RWPE1 (cell line): ENCODE data around the gene ADAMTSL3.
"Not testable (repeated sequence)": the region's sequence is repeated elsewhere in the genome, so short reads cannot be mapped to it uniquely, and the experiment has no call there.

Source experiments
- CTCF ChIA-PET: fragments of 350-600 bp; sonication (Branson Sonifier 250); formaldehyde crosslinking; extraction: SDS; loops from one replicate; lab custom pipeline; 2021; lab: Yijun Ruan, JAX
- POLR2A ChIA-PET: fragments of 400-600 bp; formaldehyde crosslinking; extraction: SDS; loops from one replicate; lab custom pipeline; 2020; ENCODE audit warnings: antibody characterized with exemption; ENCODE audit not compliant: low non-redundant PET; lab: Yijun Ruan, JAX
- DNase-seq: peaks from one replicate; pipeline ENCODE4 v3.0.0; 2012; ENCODE audit warnings: low spot score
- H3K27ac ChIP-seq: fragments of 450-650 bp; 2 replicates; pipeline ENCODE4 v1.5.1; 2017
- TF ChIP-seq, protein P1 (sequence below): fragments of 450-650 bp; conservative IDR thresholded peaks from 2 replicates; pipeline ENCODE4 v1.5.1; 2017; ENCODE audit warnings: low read depth, mild to moderate bottlenecking

ADAMTSL3 gene

GRCh38 chr15:83739629-83740028, 85.7 kb downstream of the ADAMTSL3 start:
- TF ChIP-seq, protein P1, sequence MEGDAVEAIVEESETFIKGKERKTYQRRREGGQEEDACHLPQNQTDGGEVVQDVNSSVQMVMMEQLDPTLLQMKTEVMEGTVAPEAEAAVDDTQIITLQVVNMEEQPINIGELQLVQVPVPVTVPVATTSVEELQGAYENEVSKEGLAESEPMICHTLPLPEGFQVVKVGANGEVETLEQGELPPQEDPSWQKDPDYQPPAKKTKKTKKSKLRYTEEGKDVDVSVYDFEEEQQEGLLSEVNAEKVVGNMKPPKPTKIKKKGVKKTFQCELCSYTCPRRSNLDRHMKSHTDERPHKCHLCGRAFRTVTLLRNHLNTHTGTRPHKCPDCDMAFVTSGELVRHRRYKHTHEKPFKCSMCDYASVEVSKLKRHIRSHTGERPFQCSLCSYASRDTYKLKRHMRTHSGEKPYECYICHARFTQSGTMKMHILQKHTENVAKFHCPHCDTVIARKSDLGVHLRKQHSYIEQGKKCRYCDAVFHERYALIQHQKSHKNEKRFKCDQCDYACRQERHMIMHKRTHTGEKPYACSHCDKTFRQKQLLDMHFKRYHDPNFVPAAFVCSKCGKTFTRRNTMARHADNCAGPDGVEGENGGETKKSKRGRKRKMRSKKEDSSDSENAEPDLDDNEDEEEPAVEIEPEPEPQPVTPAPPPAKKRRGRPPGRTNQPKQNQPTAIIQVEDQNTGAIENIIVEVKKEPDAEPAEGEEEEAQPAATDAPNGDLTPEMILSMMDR, result no peak
- POLR2A ChIA-PET, result no interaction called here
- CTCF ChIA-PET, result no interaction called here
- DNase-seq, result no peak
- H3K27ac ChIP-seq, result no peak overlapping the region

DNA sequence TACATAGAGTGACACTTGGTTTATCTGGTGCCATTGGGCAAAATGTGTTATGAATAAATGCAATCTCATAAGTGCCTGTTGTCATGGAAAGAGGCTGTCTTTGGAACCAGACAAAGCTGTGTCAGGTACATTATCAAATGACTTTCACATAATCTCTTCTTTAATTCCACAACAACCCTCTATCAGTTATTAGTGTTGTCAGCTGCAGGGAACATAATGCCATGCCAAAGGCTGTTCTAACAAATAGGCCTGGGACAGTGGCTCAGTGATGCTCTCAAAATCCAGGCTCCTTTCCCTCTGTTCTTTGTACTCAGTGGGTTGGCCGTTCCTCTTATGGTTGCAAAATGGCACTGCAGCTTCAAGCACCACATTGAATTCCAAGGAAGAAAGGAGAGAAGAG, 91.8 kb downstream of the ADAMTSL3 start:
- ChIA-PET POLR2A (no interaction called here), CTCF (interaction anchor here (0.6 kb wide), 2 partner anchors 133 to 334 kb away, joined by 3 to 4 read pairs; no protein-coding TSS in a partner anchor)
- no peak overlapping the region for H3K27ac ChIP-seq
- DNase-seq, result no peak
- TF ChIP-seq, protein P1, result no peak

DNA sequence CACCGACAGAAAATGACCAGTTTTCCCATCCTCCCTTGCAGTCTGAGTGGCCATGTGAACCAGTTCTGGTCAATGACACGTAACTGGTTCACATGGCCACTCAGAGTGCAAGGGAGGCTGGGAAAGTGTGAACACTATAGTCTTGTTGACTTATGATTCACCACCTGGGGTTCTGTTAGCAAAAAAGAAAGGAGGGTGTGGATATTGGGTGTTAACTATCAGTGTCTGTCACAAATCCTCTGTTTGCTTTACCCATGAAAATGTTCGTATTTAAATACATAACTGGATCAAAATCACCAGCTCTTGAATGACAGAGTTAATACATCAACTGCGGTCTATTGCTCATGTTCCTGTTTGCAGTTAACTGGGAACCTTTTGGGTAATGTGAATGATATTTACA, 92.3 kb downstream of the ADAMTSL3 start:
- H3K27ac ChIP-seq, result no peak overlapping the region
- peak; percentile 22 for DNase-seq
- ChIA-PET POLR2A (no interaction called here), CTCF (interaction anchor here (0.6 to 0.8 kb wide), 4 partner anchors 18 to 335 kb away, joined by 3 to 4 read pairs (median 3); no protein-coding TSS in a partner anchor)
- TF ChIP-seq, protein P1, result no peak

- DNase-seq, result peak; percentile 55
- ChIA-PET POLR2A (no interaction called here), CTCF (interaction anchor here (0.6 to 0.8 kb wide), 7 partner anchors 17 to 302 kb away, joined by 3 to 5 read pairs (median 3); no protein-coding TSS in a partner anchor)
- H3K27ac ChIP-seq, result no peak overlapping the region
- TF ChIP-seq, protein P1, result peak; percentile 27; the same call in 1 of the 2 replicates
Measured at GRCh38 chr15:83747050-83747717, 93.3 kb downstream of the ADAMTSL3 start.

DNA sequence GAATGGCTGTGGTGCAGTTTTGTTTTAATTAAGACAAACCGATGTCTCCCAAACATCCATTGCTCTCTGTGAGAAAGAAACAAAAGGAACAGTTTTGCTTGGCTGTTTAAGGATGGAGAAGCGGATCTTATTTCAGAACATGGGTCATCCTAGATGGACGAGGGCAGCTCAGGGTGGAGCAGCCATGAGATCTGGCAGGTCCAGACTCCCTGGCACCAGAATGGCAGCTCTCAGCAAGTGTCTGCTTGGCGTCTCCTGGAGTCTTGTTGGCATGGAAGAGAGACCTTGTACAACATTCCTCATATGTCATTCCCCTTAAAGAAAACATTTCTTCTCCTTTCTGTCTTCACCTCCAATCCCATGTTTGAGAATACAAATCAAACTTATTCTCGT, 93.8 kb downstream of the ADAMTSL3 start:
- no peak for DNase-seq
- ChIA-PET CTCF (no interaction called here), POLR2A (no interaction called here)
- H3K27ac ChIP-seq, result no peak overlapping the region
- TF ChIP-seq, protein P1, result no peak

- ChIA-PET POLR2A (interaction anchor here (0.6 kb wide), 1 partner anchor 175 kb away, joined by 3 read pairs; no protein-coding TSS in a partner anchor), CTCF (interaction anchor here (0.6 kb wide), 2 partner anchors 189 to 1145 kb away, joined by 3 read pairs; no protein-coding TSS in a partner anchor)
- TF ChIP-seq, protein P1, result no peak
- DNase-seq, result no peak
- H3K27ac ChIP-seq, result no peak overlapping the region
Measured at GRCh38 chr15:83753872-83754493, 100.1 kb downstream of the ADAMTSL3 start.

DNA sequence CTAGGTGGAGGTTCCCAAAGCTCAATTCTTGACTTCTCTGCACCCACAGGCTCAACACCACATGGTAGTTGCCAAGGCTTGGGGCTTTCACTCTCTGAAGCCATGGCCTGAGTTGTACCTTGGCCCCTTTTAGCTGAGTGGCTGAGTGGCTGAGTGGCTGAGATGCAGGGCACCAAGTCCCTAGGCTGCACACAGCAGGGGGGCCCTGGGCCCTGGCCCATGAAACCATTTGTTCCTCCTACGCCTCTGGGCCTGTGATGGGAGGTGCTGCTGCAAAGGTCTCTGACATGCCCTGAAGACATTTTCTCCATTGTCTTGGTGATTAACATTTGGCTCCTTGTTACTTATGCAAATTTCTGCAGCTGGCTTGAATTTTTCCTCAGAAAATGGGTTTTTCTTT, 103.4 kb downstream of the ADAMTSL3 start:
- CTCF ChIA-PET, POLR2A ChIA-PET: not testable (repeated sequence)

More for the DNA sequence above, 103.4 kb downstream of the ADAMTSL3 start:
- DNase-seq, H3K27ac ChIP-seq: not testable (repeated sequence)
